GM12878 (cell line): Measurements from ENCODE around the gene EEF1AKMT2.

Experiments used
- CEBPB ChIP-seq, 2 experiments: fragments of 150-350 bp in 1 of 2; IDR thresholded peaks; 2 replicates each; pipeline ENCODE4 v1.6.1; 2012 to 2014; ENCODE audit warnings: low read depth in 2 of 2, low read length in 2 of 2, borderline replicate concordance in 1 of 2, inconsistent platforms in 1 of 2
- CHD2 ChIP-seq: IDR thresholded peaks from 2 replicates; pipeline ENCODE4 v1.6.1; 2011; ENCODE audit warnings: low read depth, low read length, improper control_type of control experiment, borderline replicate concordance
- CTCF ChIP-seq, 3 experiments: IDR thresholded peaks in 2 of 3; conservative IDR thresholded peaks in 1 of 3; 2 replicates each; pipeline ENCODE4 v1.5.1; 2011; ENCODE audit warnings: low read depth in 3 of 3, low read length in 3 of 3, mild to moderate bottlenecking in 3 of 3, control low read depth in 2 of 3, moderate library complexity in 2 of 3, inconsistent platforms in 1 of 3, mixed read lengths in 1 of 3; ENCODE audit not compliant: control insufficient read depth in 2 of 3, insufficient read depth in 1 of 3; ENCODE audit errors: extremely low read depth in 1 of 3
- EGR1 ChIP-seq, 2 experiments: IDR thresholded peaks; 1 replicate in 1 of 2; 2 replicates in 1 of 2; pipeline ENCODE4 v1.6.1; 2011 to 2012; ENCODE audit warnings: low read depth in 2 of 2, low read length in 2 of 2, borderline replicate concordance in 1 of 2, mild to moderate bottlenecking in 1 of 2, moderate library complexity in 1 of 2
- EP300 ChIP-seq, 2 experiments: fragments of 150-350 bp in 1 of 2; IDR thresholded peaks; 2 replicates each; pipeline ENCODE4 v1.6.1; 2011 to 2012; ENCODE audit warnings: low read depth in 2 of 2, low read length in 2 of 2, borderline replicate concordance in 1 of 2, improper control_type of control experiment in 1 of 2, inconsistent platforms in 1 of 2; ENCODE audit not compliant: control insufficient read depth in 1 of 2
- EZH2 ChIP-seq: IDR thresholded peaks from 2 replicates; pipeline ENCODE4 v1.6.1; 2012; ENCODE audit warnings: low read depth, mild to moderate bottlenecking, control low read depth, inconsistent platforms, low read length, borderline replicate concordance; ENCODE audit not compliant: control insufficient read depth
- MTA3 ChIP-seq: IDR thresholded peaks from 2 replicates; pipeline ENCODE4 v1.6.1; 2012; ENCODE audit warnings: low read length, inconsistent platforms, borderline replicate concordance
- POLR2A ChIP-seq: IDR thresholded peaks from 2 replicates; pipeline ENCODE4 v1.6.1; 2011; ENCODE audit warnings: low read depth, mild to moderate bottlenecking, low read length
- RB1 ChIP-seq: fragments of 450-650 bp; formaldehyde crosslinking; IDR thresholded peaks from 2 replicates; pipeline ENCODE4 v1.6.1; 2017; ENCODE audit warnings: mild to moderate bottlenecking, borderline replicate concordance
- SIN3A ChIP-seq: IDR thresholded peaks from 2 replicates; pipeline ENCODE4 v1.6.1; 2012; ENCODE audit warnings: low read depth, low read length, improper control_type of control experiment
- TAF1 ChIP-seq: IDR thresholded peaks from 2 replicates; pipeline ENCODE4 v1.6.1; 2011; ENCODE audit warnings: mild to moderate bottlenecking, low read depth, low read length, borderline replicate concordance
- TBL1XR1 ChIP-seq: IDR thresholded peaks from 2 replicates; pipeline ENCODE4 v1.6.1; 2012; ENCODE audit warnings: low read depth, low read length, improper control_type of control experiment
- ZSCAN29 ChIP-seq: fragments of 450-650 bp; IDR thresholded peaks from 2 replicates; pipeline ENCODE4 v1.6.1; 2017; ENCODE audit warnings: mild to moderate bottlenecking, moderate library complexity
- TF ChIP-seq, protein P1 (sequence below): IDR thresholded peaks from 2 replicates; pipeline ENCODE4 v1.6.1; 2011; ENCODE audit warnings: borderline replicate concordance, low read depth, mild to moderate bottlenecking, moderate library complexity, low read length; ENCODE audit not compliant: insufficient read depth, poor library complexity, severe bottlenecking

- TF ChIP-seq TAF1 (no peak), EP300 (IDR thresholded peaks at IDR 0.05; ENCODE audit: borderline replicate concordance in 1 of 2, control insufficient read depth in 1 of 2, low read depth in 2 of 2, low read length in 2 of 2) (no peak), TBL1XR1 (no peak), EZH2 (no peak), ZSCAN29 (no peak), CEBPB (IDR thresholded peaks at IDR 0.05; ENCODE audit: borderline replicate concordance in 1 of 2, low read depth in 2 of 2, low read length in 2 of 2) (no peak), CTCF (IDR thresholded peaks at IDR 0.05 in 2 of 3, conservative IDR thresholded peaks at IDR 0.05 in 1 of 3; ENCODE audit: control insufficient read depth in 2 of 3, extremely low read depth in 1 of 3, insufficient read depth in 1 of 3, low read depth in 3 of 3, low read length in 3 of 3) (no peak), EGR1 (IDR thresholded peaks at IDR 0.05; ENCODE audit: borderline replicate concordance in 1 of 2, low read depth in 2 of 2, low read length in 2 of 2) (no peak), POLR2A (no peak), RB1 (no peak), SIN3A (no peak), CHD2 (no peak), MTA3 (no peak)
- TF ChIP-seq, protein P1, sequence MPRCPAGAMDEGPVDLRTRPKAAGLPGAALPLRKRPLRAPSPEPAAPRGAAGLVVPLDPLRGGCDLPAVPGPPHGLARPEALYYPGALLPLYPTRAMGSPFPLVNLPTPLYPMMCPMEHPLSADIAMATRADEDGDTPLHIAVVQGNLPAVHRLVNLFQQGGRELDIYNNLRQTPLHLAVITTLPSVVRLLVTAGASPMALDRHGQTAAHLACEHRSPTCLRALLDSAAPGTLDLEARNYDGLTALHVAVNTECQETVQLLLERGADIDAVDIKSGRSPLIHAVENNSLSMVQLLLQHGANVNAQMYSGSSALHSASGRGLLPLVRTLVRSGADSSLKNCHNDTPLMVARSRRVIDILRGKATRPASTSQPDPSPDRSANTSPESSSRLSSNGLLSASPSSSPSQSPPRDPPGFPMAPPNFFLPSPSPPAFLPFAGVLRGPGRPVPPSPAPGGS = no peak
Measured at GRCh38 chr10:124733571-124734245, 58.0 kb downstream of the EEF1AKMT2 start.
